H1 (cell line): ENCODE data around the gene PMP22. TPM values are rescaled to one million over a fixed set of nuclear protein-coding genes. Genes with fewer than 3 reads are reported as not detected.

Experiments
- CTCF ChIA-PET: fragments of 300-600 bp; sonication (Branson Sonifier 250); formaldehyde crosslinking; loops from one replicate; lab custom pipeline; 2021; ENCODE audit not compliant: partially characterized antibody; lab: Charles Lee
- POLR2A ChIA-PET: fragments of 300-600 bp; sonication (Branson Sonifier 250); formaldehyde crosslinking; loops from one replicate; lab custom pipeline; 2021; ENCODE audit warnings: inconsistent platforms; ENCODE audit not compliant: partially characterized antibody; lab: Charles Lee
- DNase-seq, 2 experiments: peaks; one replicate each; pipeline versions ENCODE4 v3.0.0 to v3.0.0-alpha.2; 2010 to 2022; ENCODE audit warnings: low spot score in 2 of 2, low read depth in 1 of 2, mixed read lengths in 1 of 2
- FAIRE-seq: peaks from 2 replicates; lab custom pipeline; 2011; peaks lifted over from hg19 to GRCh38; lab: Jason Lieb, UNC
- H2AFZ ChIP-seq: 2 replicates; pipeline ENCODE4 v1.8.1; 2012; ENCODE audit warnings: low read length, inconsistent platforms
- H2AK5ac ChIP-seq: 2 replicates; pipeline ENCODE4 v1.6.1; 2013; ENCODE audit warnings: low read depth, low read length
- H2BK120ac ChIP-seq: replicated peaks from 2 replicates; pipeline ENCODE3; 2013; ENCODE audit warnings: low read depth, low read length, inconsistent platforms
- H2BK12ac ChIP-seq: 2 replicates; pipeline ENCODE4 v1.6.1; 2013; ENCODE audit warnings: low read depth, low read length
- H2BK15ac ChIP-seq: 2 replicates; pipeline ENCODE4 v1.6.1; 2013; ENCODE audit warnings: low read length
- H2BK20ac ChIP-seq: 2 replicates; pipeline ENCODE4 v1.6.1; 2013; ENCODE audit warnings: low read length
- H2BK5ac ChIP-seq: 2 replicates; pipeline ENCODE4 v1.6.1; 2013; ENCODE audit warnings: low read depth, low read length
- H3K14ac ChIP-seq: 2 replicates; pipeline ENCODE4 v1.6.1; 2013; ENCODE audit warnings: inconsistent platforms; ENCODE audit not compliant: insufficient read length
- H3K18ac ChIP-seq: 2 replicates; pipeline ENCODE4 v1.6.1; 2013; ENCODE audit warnings: low read length; ENCODE audit errors: extremely low read depth
- H3K23ac ChIP-seq: 2 replicates; pipeline ENCODE4 v1.6.1; 2013; ENCODE audit warnings: inconsistent platforms; ENCODE audit not compliant: insufficient read length
- H3K23me2 ChIP-seq: 2 replicates; pipeline ENCODE4 v1.6.1; 2013; ENCODE audit warnings: low read depth, low read length
- H3K27ac ChIP-seq: 2 replicates; pipeline ENCODE4 v1.6.1; 2011; ENCODE audit warnings: low read depth, low read length, inconsistent platforms
- H3K27me3 ChIP-seq, 4 experiments: replicated peaks in 1 of 4; 1 replicate in 1 of 4; 2 replicates in 3 of 4; pipeline versions ENCODE4 v1.6.1 to v1.8.1; 2011 to 2013; ENCODE audit warnings: low read length in 3 of 4, mild to moderate bottlenecking in 3 of 4, inconsistent platforms in 2 of 4, mixed read lengths in 2 of 4, moderate library complexity in 1 of 4; ENCODE audit not compliant: control insufficient read depth in 3 of 4, insufficient read depth in 3 of 4; ENCODE audit errors: extremely low read depth in 1 of 4
- H3K36me3 ChIP-seq, 4 experiments: 2 replicates each; pipeline versions ENCODE4 v1.6.1 to v1.8.1; 2011 to 2013; ENCODE audit warnings: mild to moderate bottlenecking in 4 of 4, low read length in 3 of 4, moderate library complexity in 2 of 4, control low read depth in 1 of 4, inconsistent platforms in 1 of 4; ENCODE audit not compliant: insufficient read depth in 4 of 4, control insufficient read depth in 2 of 4
- H3K4ac ChIP-seq: replicated peaks from 2 replicates; pipeline ENCODE3; 2013; ENCODE audit warnings: low read length, low read depth, mixed read lengths, inconsistent platforms; ENCODE audit not compliant: insufficient read length
- H3K4me1 ChIP-seq, 4 experiments: replicated peaks in 1 of 4; 1 replicate in 1 of 4; 2 replicates in 3 of 4; pipeline versions ENCODE4 v1.6.1 to v1.8.1; 2011 to 2013; ENCODE audit warnings: low read length in 3 of 4, inconsistent platforms in 2 of 4, mixed read lengths in 1 of 4; ENCODE audit not compliant: insufficient read depth in 4 of 4, control insufficient read depth in 3 of 4
- H3K4me2 ChIP-seq, 2 experiments: 2 replicates each; pipeline versions ENCODE4 v1.6.1 to v1.8.1; 2011 to 2013; ENCODE audit warnings: low read depth in 2 of 2, low read length in 2 of 2, control low read depth in 1 of 2, inconsistent platforms in 1 of 2, mild to moderate bottlenecking in 1 of 2; ENCODE audit not compliant: insufficient read depth in 1 of 2
- H3K4me3 ChIP-seq, 4 experiments: fragments of 200-600, 300-600 bp in 1 of 4; sonication (generic), shearing (Covaris generic), sonication (Bioruptor Twin) in 1 of 4; 2 replicates each; pipeline versions ENCODE4 v1.5.1 to v1.8.1; 2011 to 2016; ENCODE audit warnings: low read length in 4 of 4, low read depth in 3 of 4, control low read depth in 2 of 4, inconsistent platforms in 2 of 4, mild to moderate bottlenecking in 2 of 4, mixed read lengths in 1 of 4, moderate library complexity in 1 of 4; ENCODE audit not compliant: insufficient read depth in 2 of 4; ENCODE audit errors: extremely low read depth in 1 of 4
- H3K56ac ChIP-seq: replicated peaks from 2 replicates; pipeline ENCODE3; 2013; ENCODE audit warnings: low read depth, mild to moderate bottlenecking, mixed read lengths, low read length, inconsistent platforms; ENCODE audit not compliant: insufficient read length
- H3K79me1 ChIP-seq: 2 replicates; pipeline ENCODE4 v1.6.1; 2013; ENCODE audit warnings: low read depth, low read length, control low read depth
- H3K79me2 ChIP-seq, 2 experiments: 2 replicates each; pipeline versions ENCODE4 v1.6.1 to v1.8.1; 2012 to 2013; ENCODE audit warnings: low read length in 2 of 2, mild to moderate bottlenecking in 2 of 2, inconsistent platforms in 1 of 2; ENCODE audit not compliant: insufficient read depth in 2 of 2, control insufficient read depth in 1 of 2
- H3K9ac ChIP-seq, 4 experiments: replicated peaks in 1 of 4; 1 replicate in 1 of 4; 2 replicates in 3 of 4; pipeline versions ENCODE4 v1.6.1 to v1.8.1; 2011 to 2013; ENCODE audit warnings: low read depth in 3 of 4, low read length in 3 of 4, control low read depth in 2 of 4, mild to moderate bottlenecking in 2 of 4, moderate library complexity in 2 of 4, inconsistent platforms in 1 of 4; ENCODE audit errors: extremely low read depth in 1 of 4
- H3K9me3 ChIP-seq, 2 experiments: 2 replicates each; pipeline versions ENCODE4 v1.6.1 to v1.8.1; 2012 to 2013; ENCODE audit warnings: mild to moderate bottlenecking in 2 of 2, moderate library complexity in 2 of 2, control low read depth in 1 of 2, inconsistent platforms in 1 of 2, low read depth in 1 of 2, low read length in 1 of 2, mixed read lengths in 1 of 2; ENCODE audit not compliant: insufficient read depth in 2 of 2
- H4K20me1 ChIP-seq, 2 experiments: replicated peaks in 1 of 2; 2 replicates each; pipeline versions ENCODE3 to v1.8.1; 2011 to 2013; ENCODE audit warnings: inconsistent platforms in 2 of 2, low read length in 2 of 2, mild to moderate bottlenecking in 1 of 2; ENCODE audit not compliant: insufficient read depth in 2 of 2, control insufficient read depth in 1 of 2
- H4K5ac ChIP-seq: 2 replicates; pipeline ENCODE4 v1.6.1; 2013; ENCODE audit warnings: low read length, low read depth, mixed read lengths, inconsistent platforms; ENCODE audit not compliant: insufficient read length
- H4K8ac ChIP-seq: 2 replicates; pipeline ENCODE4 v1.8.0; 2013; ENCODE audit warnings: mild to moderate bottlenecking, moderate library complexity, low read length, inconsistent platforms; ENCODE audit not compliant: insufficient read depth; ENCODE audit errors: extremely low read depth
- H4K91ac ChIP-seq: replicated peaks from 2 replicates; pipeline ENCODE3; 2013; ENCODE audit warnings: low read length, mixed read lengths, inconsistent platforms; ENCODE audit not compliant: insufficient read length
- CBX5 ChIP-seq: fragments of 300-800, 300-1000 bp; sonication (generic); IDR thresholded peaks from 2 replicates; pipeline ENCODE4 v1.7.1; 2016; ENCODE audit warnings: antibody characterized with exemption, low read length, low read depth
- CEBPB ChIP-seq: IDR thresholded peaks from 2 replicates; pipeline ENCODE4 v1.6.1; 2012; ENCODE audit warnings: low read depth, low read length
- CTBP2 ChIP-seq: IDR thresholded peaks from 2 replicates; pipeline ENCODE4 v1.7.0; 2011; ENCODE audit warnings: borderline replicate concordance, mild to moderate bottlenecking, moderate library complexity, mixed read lengths, low read length; ENCODE audit not compliant: insufficient read depth, insufficient read length
- KDM5A ChIP-seq: fragments of 200-600 bp; IDR thresholded peaks from 2 replicates; pipeline ENCODE4 v1.7.1; 2012; ENCODE audit warnings: mild to moderate bottlenecking, low read length, inconsistent platforms, mixed read lengths
- PHF8 ChIP-seq: fragments of 200-600 bp; sonication (generic); conservative IDR thresholded peaks from 2 replicates; pipeline ENCODE4 v1.7.1; 2012; ENCODE audit warnings: low read depth, mild to moderate bottlenecking, inconsistent platforms, low read length, moderate library complexity
- POLR2A ChIP-seq, 2 experiments: IDR thresholded peaks; 1 replicate in 1 of 2; 2 replicates in 1 of 2; pipeline ENCODE4 v1.6.1; 2011; ENCODE audit warnings: low read depth in 2 of 2, low read length in 2 of 2, mild to moderate bottlenecking in 2 of 2; ENCODE audit errors: control extremely low read depth in 1 of 2
- RBBP5 ChIP-seq: IDR thresholded peaks from 2 replicates; pipeline ENCODE4 v1.7.1; 2012; ENCODE audit warnings: low read depth, mild to moderate bottlenecking, inconsistent platforms, low read length, moderate library complexity, borderline replicate concordance
- RFX5 ChIP-seq: IDR thresholded peaks from 2 replicates; pipeline ENCODE4 v1.6.1; 2011; ENCODE audit warnings: low read depth, low read length, improper control_type of control experiment, borderline replicate concordance
- SIX5 ChIP-seq: IDR thresholded peaks from 2 replicates; pipeline ENCODE4 v1.6.1; 2011; ENCODE audit warnings: mild to moderate bottlenecking, low read depth, low read length
- SRF ChIP-seq: IDR thresholded peaks from 2 replicates; pipeline ENCODE4 v1.6.1; 2011; ENCODE audit warnings: mild to moderate bottlenecking, low read depth, low read length, moderate library complexity
- TBP ChIP-seq: IDR thresholded peaks from 2 replicates; pipeline ENCODE4 v1.6.1; 2011; ENCODE audit warnings: low read depth, low read length, improper control_type of control experiment
- WGBS, 2 experiments: shearing (Covaris generic) in 1 of 2; methylation state at CpG; one replicate each; pipeline versions ENCODE4 v1.1.6 to v1.1.7; 2013 to 2015; ENCODE audit warnings: low lambda C conversion rate in 2 of 2, mixed read lengths in 2 of 2, inconsistent platforms in 1 of 2, low coverage in 1 of 2, missing lambda C conversion rate in 1 of 2; ENCODE audit not compliant: insufficient replicate concordance in 2 of 2, insufficient coverage in 1 of 2, insufficient read length in 1 of 2; ENCODE audit errors: extremely low coverage in 1 of 2, missing lambda C conversion rate in 1 of 2; 5-methylcytosine and 5-hydroxymethylcytosine counted together
- polyA plus RNA-seq, 7 experiments: library from polyadenylated mRNA; depleted of rRNA in 3 of 7; stranded (reverse) in 5 of 7; unstranded in 2 of 7; fragments of >200 nt in 5 of 7; fragments of 200-250 nt in 2 of 7; gene quantifications; 1 replicate in 5 of 7; 2 replicates in 1 of 7; 4 replicates in 1 of 7; pipeline versions ENCODE4 v1.2.1 to v1.2.3, GENCODE V29; 2011 to 2013; ENCODE audit warnings: missing spikeins in 2 of 7, mixed read lengths in 2 of 7
- total RNA-seq: library from RNA; stranded (reverse); fragmentation: NEBNext Ultra II Directional; extraction: Animal tissue kit (Norgen Biotek cat#: 25700); gene quantifications from 2 replicates; pipeline ENCODE4 v1.2.1, GENCODE V29; 2021
- TF ChIP-seq, protein P1 (sequence below): IDR thresholded peaks from 2 replicates; pipeline ENCODE4 v1.6.1; 2012; ENCODE audit warnings: inconsistent platforms

PMP22 gene
- total and polyA plus RNA-seq, 2 of the 8 experiments (the other 6 are each of a cell fraction or from before 2014, with no cell fraction given) = 0.84 to 4.9 TPM

- Histone ChIP-seq H4K20me1 (no peaks in the 10 kb centered on the region), H3K27ac (no peak overlapping the region), H2BK120ac (no peak overlapping the region), H3K56ac (no peak overlapping the region), H3K4me3 (no peak overlapping the region), H3K4me1 (no peaks in the 10 kb centered on the region), H2BK20ac (no peak overlapping the region), H2BK15ac (no peak overlapping the region), H4K91ac (no peak overlapping the region), H3K14ac (no peak overlapping the region), H4K5ac (no peak overlapping the region), H3K4ac (no peak overlapping the region), H3K9ac (no peak overlapping the region), H2BK5ac (no peak overlapping the region), H3K27me3 (no peaks in the 10 kb centered on the region), H3K23ac (no peak overlapping the region), H3K79me2 (no peaks in the 10 kb centered on the region), H3K79me1 (no peaks in the 10 kb centered on the region), H3K4me2 (no peak overlapping the region), H3K23me2 (no peaks in the 10 kb centered on the region), H3K36me3 (no peaks in the 10 kb centered on the region), H2AK5ac (no peak overlapping the region), H2AFZ (no peak overlapping the region), H4K8ac (no peak overlapping the region), H3K18ac (no peak overlapping the region), H2BK12ac (no peak overlapping the region), H3K9me3 (no peaks in the 10 kb centered on the region)
- FAIRE-seq (no peak), DNase-seq (no peak)
- no peak for TF ChIP-seq POLR2A (IDR thresholded peaks at IDR 0.05; ENCODE audit: control extremely low read depth in 1 of 2, low read depth in 2 of 2, low read length in 2 of 2)
- TF ChIP-seq KDM5A = no peak
- TF ChIP-seq TBP = no peak
- TF ChIP-seq PHF8 = no peak
- no peak for TF ChIP-seq RFX5
- TF ChIP-seq RBBP5 = no peak
- no peak for TF ChIP-seq CTBP2
- TF ChIP-seq CEBPB = no peak
- TF ChIP-seq, protein P1, sequence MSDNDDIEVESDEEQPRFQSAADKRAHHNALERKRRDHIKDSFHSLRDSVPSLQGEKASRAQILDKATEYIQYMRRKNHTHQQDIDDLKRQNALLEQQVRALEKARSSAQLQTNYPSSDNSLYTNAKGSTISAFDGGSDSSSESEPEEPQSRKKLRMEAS = no peak
- no peak for TF ChIP-seq CBX5
- no peak for TF ChIP-seq SIX5
- no peak for TF ChIP-seq SRF
- POLR2A ChIA-PET = no interaction called here
- WGBS, 2 experiments = 93% methylated on average over 2 of the region's 2 CpGs; no CpG with 5 or more reads in 1 of the 2 experiments
- CTCF ChIA-PET = interaction anchor here (1.2 kb wide), 1 partner anchor 32 kb away, joined by 5 read pairs; no protein-coding TSS in a partner anchor
Observed at GRCh38 chr17:15216481-15216880, 48.6 kb downstream of the PMP22 start.
